HG03565 (cell line): ENCODE data around the gene SMG6.
"Not testable (repeated sequence)": the region's sequence is repeated elsewhere in the genome, so short reads cannot be mapped to it uniquely, and the experiment has no call there.

Experiments
- ATAC-seq: cut with Tn5 transposase; IDR thresholded peaks from one replicate; pipeline ENCODE4 v1.9.1; 2021; ENCODE audit warnings: mild to moderate bottlenecking, moderate library complexity; ENCODE audit not compliant: unreplicated experiment

The SMG6 gene

DNA sequence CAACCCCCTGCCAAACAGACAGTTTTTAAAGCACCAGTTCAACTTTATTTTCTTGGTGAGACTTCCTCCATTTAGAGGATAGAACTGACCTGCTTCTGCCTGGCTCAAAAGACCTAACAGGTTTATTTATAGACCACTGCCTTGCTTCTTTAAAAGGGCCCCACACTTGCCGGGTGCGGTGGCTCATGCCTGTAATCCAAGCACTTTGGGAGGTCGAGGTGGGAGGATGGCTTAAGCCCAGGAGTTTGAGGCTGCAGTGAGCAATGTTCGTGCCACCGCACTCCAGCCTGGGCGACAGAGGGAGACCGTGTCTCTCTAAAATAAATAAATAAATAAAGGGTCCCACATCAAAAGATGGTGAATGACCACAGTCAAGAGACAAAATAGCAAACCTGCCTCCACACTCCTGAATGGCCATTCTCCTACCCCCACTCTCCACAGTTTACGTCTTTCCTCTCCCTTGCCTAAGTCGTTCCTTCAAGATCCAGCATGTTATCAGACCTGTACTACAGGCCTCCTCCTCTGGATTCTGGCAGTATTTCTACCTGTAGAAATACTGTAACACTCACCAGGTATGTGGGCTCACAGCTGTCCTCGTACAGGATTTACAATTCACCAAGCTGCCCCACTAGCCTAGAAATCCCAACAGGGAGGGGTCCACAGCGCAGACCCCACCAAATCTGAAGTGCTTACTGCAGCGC, 95.6 kb downstream of the SMG6 start:
- no peak for ATAC-seq

DNA sequence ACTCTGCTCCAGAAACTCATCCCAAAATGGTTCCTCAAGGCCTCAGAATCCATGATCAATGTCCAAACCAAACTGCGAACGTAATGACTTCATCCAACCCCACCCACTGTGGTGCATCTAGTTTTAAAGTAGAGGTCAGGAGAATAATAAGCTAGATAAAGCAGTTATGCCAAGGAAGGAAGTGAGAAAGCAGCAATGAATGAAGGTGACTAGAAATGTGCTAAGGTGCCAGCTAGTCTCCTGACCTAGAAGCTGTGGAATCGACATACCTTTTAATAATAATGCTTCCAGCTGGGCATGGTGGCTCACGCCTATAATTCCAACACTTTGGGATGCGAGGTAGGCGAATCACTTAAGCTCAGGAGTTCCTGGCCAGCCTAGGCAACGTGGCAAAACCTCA, 99.2 kb downstream of the SMG6 start:
- ATAC-seq = no peak

DNA sequence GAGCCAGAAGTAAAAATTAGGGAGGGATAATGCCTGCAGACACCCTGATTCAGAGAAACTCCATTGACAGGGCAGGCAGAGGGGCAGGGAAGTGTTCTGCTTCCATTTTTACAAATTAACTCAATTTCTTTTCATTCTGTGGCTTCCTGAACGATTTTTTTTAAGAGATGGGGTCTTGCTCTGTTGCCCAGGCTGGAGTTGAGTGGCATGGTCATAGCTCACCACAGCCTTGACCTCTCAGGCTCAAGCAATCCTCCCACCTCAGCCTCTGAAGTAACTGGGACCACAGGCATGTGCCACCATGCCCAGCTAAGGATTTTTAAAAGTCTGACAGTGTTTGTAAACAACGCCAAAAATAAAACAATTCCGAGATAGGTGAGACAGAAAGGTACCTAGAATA, 99.8 kb downstream of the SMG6 start:
- no peak for ATAC-seq

DNA sequence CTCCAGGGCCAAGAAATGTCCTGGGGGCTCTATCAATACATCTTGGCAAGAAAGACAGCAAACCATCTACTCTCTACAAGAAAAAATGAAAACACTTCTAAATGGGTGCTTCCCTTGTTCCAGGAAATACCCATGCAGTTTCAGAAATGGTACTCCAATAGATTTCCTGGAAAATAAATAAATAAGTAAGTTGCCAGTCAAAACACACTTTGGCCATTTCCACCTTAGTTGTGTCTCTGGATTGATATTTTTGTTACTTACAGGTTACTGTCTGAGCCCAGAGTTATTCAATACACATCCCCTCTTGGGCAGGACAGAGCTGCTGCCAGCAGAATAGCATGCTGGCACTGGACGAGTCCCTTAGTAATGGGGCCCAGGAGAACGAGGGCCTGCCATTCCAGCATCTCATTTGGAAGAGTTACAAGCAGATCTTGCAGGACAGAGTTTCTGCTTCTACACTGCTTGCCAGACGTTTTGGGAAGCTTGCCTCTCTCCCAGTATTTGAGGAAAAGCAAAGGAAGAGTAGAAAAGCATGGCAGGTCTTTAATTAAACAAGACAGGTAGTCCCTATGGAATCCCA, 100.5 kb downstream of the SMG6 start:
- no peak for ATAC-seq

DNA sequence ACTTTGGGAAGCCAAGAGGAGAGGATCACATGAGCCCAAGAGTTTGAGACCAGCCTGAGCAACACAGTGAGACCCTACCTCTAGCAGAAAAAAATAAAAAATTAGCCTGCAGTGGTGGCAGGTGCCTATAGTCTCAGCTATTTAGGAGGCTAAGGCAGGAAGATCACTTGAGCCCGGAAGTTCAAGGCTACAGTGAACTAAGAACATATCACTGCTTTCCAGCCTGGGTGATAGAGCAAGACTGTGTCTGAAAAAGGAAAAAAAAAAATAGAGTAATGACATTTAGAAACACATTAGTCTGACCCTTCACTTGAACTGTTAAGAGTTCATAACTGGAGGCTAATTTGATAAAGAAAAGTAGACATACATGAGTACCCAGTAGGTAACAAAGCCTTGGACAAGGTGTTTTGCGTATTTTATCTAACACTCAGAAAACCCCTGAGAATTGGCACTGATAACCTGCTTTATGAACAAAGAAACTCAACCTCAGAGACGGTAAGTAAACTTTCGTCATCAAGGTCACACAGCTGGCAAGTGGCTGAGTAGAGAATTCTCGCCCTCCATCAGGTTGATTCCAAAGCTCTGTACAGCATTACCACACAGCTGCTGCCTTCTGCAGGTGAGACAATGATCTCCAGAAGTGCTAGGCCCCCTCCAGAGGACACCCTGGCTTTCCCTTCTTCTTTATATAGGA, 101.1 kb downstream of the SMG6 start:
- no peak for ATAC-seq

DNA sequence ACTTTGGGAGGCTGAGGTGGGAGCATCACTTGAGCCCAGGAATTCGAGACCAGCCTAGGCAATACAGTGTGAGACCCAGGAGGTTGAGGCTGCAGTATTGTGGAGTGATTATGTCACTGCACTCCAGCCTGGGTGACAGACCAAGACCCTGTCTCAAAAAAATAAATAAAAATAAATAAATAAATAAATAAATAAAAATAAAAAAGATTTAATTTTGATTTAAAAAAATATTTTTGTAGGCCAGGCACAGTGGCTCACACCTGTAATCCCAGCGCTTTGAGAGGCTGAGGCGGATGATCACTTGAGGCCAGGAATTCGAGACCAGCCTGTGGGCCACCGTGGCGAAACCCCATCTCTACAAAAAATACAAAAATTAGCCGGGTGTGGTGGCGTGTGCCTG, 104.2 kb downstream of the SMG6 start:
- ATAC-seq = not testable (repeated sequence)

DNA sequence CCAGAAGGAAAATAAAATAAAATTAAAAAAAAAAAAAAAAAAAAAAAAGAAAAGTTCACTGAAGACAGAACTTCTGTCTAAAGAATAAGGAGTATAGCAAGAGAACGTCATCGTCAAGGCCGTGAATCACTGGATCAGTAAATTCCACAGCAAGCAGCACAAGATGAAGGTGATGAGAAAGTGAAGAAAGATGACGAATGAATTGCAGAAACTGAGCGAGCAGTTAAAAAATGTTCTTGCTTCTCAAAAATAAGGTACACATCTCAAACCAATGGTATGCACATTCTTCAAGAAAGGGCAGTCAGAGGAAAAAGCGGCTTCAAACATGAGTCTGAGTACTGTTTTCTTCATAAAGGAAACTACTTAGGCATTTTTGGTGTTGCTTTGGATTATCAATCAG, 104.7 kb downstream of the SMG6 start:
- no peak for ATAC-seq

DNA sequence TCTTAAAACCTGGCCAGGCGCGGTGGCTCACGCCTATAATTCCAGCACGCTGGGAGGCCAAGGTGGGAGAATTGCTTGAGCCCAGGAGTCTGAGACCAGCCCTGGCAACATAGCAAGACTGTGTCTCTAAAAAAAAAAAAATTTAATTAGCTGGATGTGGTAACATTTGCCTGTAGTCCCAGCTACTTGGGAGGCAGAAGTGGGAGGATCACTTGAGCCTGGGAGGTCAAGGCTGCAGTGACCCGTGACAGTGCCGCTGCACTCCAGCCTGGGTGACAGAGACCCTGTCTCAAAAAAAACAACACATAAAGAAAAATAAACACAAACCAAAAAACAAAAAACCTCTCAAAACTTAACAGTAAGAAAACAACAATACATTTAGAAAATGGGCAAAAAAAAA, 106.3 kb downstream of the SMG6 start:
- ATAC-seq = no peak

DNA sequence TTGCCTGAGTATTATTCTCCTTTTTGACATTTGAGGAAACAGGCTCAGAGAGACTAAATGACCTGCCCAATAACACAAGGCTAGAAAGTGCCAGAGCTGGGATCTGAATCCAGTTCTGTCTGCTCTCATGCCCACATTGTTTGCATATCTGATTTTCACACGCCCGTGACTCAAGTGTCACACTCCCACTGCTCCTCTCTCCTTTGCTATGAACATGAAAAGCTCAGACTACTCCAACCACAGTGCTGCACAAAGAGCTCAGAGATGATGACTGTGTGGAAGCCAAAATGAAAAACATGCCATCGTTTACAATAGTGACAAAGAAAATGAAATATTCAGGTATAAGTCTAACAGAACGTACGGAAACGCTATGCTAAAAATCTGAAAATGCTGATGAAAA, 107.9 kb downstream of the SMG6 start:
- no peak for ATAC-seq

DNA sequence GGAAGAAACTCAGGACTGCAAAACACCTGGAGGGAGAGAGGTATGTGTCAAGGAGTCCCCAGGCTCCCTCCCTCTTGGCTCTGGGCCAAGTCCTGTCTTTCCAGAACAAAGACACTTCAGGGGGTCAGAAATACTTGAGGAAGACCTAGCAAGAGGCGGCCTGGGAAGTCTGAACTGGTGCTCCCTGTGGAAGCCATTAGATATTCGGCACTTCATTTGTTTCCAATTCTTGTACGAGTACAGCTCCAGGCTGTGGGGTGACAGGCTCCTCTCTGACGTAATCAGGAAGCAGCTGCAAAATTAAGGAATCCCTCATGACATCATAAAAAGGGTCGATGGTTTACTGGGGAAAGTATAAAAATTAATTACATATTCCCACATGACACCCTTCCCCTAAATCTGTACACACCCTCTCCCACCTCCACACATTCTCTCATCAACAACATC, 108.7 kb downstream of the SMG6 start:
- ATAC-seq = no peak

DNA sequence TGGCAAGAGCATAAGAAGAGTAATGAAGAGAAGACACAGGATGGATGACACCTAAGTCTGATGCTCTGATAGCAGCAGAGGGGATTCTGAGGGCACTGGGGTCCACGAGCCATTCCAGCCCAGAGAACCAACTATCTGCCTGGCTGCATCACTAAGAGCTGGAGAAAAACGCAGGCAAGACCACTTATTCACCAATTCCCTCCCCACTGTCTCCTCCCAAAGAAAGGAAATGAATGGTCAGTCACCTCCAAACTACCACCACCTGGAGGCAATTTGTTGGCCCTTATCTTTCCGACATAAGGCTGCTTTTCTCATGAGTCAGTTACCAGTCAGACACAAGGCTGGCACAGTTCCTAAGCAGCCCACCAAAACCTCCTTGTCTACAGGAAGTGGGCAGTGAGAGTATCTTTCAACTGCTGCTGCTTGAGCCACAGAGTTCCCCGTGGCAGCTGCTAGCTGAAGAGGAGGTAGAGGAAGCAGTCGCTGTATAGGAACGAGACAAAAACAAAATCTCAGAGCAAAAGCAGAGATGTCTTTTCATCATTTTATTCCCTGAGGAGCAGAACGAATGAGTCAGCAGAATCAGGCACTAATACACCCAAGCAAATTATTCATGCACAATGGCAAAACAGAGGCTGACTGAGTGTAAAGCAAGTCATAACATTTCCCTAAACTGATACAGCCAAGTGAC, 111.1 kb downstream of the SMG6 start:
- no peak for ATAC-seq

DNA sequence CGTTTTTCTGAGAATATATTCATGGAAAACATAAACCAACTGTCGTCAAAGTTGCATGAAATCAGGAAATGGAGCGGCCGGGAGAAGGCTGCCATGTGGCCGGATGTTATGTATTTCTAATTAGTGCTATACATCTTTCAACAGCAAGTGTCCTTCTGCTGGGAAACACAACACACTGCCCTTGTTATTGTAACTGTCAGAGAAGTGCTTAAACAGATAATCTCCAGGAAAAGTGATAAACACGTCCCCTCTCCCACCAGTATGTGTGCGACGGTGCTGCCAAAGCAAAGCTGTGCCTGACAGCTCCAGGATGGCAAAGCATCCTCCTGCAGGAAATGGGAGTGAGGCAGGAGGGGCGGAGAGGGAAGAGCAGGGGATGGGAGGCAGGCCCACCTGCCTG, 111.8 kb downstream of the SMG6 start:
- no peak for ATAC-seq

DNA sequence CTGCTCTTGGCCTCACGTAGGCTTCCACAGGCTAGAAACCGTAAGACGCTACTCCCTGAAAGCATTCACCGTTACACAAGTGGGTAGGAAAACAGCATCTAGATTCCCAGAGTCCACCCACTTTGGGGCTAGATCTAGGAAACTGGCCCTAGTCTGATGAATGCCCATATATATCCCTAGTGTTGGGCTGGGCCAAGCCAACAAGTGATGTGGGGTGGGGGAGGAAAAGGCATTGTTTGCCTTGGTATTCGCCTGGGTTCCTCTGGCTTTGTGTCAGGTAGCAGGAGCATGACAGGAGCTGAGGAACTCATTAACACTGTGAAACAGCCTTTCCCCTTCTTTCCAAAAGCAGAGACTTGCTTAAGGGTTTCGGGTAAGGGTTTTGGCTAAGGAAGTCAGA, 112.4 kb downstream of the SMG6 start:
- no peak for ATAC-seq

DNA sequence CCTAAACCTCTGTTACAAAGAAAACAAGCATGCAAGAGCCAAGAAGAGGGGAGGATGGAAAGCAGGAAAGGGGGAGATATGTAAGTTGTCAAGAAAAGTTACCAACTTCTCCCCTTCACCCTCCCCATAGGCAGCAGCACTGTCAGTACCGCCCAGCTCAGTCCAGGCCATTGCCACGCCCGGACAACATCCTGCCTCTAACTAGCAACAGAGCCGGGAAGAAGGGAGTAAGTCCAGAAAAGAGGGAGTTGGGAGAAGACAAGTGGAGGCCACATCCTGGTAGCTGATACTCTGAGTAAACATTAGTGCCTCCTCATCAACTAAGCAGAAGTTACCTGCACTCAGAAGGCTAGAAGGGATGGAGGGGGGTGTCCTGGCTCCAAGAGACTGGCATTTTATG, 113.6 kb downstream of the SMG6 start:
- ATAC-seq = no peak

DNA sequence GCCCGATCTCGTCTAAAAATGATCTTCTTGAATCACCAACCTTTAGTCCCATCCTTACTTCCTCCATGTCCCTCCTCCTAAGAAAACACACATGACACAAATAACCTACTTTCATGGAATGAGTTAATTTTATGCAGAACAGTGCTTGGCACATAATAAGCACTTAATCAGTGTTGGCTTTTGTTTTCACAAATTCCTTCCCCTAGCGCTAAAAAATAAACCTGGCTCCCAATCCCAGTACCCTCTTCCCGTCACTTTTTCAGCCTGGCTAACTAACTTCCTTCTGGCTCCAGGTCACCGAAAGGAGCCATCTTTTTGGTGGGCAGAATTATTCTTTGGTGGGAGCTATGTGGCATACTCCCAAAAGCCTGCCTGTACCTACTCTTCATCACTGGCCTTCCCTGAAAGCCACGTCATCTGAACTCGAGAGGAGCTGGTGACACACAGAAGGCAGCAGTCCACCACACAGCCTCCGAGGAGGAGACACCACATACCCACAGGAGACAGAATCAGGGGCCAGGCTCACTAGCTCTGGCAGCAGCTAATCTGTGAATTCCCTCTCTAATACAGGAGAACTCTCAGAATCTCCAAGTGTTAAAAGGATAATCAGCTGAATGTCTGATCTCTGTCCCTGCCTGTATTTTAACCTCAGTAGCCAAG, 114.5 kb downstream of the SMG6 start:
- ATAC-seq = no peak

DNA sequence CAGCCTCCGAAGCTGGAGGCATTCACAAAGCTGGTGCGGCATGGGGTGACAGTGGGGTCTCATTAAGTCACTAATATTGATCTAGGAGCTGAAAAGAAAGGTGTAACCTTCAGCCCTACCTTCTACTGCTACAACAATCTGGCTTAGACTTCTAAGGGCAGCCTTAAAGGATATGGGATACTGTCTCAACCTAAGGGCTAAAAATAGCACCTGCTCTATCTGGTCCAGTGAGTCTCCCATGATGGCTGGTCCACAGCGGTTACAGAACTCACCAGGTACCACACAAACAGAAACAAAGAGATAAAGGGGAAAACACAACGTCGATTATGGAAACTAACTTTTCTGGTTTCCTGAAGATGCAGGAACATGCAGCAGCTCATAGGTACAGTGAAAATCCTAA, 115.8 kb downstream of the SMG6 start:
- no peak for ATAC-seq

DNA sequence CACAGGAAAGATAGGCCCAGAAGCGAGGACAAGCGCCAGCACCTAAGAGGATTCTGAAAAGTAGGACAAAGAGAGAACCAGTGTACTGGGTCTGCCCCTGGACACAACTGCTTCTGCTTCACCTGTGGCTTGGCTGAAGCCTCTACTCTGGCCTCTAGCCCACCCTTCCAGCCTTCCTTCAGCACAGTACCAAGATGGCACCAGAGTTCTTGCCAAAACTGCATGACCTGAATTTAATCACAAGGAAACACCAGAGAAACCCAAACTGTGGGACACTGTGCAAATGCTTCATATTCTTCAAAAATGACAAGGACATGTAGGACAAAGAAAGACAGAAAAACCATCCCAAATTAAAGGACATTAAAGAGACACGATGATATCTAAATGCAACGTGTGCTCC, 116.6 kb downstream of the SMG6 start:
- ATAC-seq = no peak

DNA sequence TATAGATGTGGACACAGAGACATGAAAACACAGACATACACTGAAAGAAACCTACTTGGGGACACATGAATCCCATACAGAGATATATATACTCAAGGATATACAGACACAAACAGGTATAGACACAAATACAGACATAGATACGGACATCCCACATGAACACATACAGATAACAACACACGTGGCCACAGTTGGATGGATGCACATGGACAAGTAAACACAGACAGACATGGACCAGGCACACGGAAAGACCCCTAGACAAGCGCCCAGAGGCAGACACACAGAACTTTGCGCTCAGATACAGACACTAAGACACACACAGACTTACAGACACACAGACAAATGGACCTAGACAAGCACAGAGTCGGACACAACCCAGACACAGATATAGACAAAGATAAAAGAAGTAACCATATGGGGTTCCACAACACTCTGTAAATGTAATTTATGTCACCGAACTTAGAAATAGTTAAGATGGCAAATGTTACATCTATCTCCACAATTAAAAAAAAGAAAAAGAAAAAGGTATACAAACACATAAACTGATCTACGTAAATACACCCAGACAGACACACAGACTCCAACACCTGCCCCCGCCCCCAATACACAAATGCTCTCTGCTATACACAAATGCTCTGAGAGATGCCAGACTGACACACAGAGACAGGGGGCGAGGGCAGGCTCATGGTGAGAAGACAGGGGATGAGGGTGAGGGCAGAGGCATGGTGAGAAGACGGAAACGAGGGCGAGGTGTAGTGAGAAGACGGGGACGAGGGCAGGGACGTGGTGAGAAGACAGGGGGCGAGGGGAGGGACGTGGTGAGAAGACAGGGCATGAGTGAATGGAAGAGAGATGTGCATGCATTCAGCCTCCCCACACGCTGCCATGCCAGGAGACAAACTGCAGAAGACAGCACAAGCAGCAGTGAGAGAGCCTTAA, 118.3 kb downstream of the SMG6 start:
- ATAC-seq = no peak

DNA sequence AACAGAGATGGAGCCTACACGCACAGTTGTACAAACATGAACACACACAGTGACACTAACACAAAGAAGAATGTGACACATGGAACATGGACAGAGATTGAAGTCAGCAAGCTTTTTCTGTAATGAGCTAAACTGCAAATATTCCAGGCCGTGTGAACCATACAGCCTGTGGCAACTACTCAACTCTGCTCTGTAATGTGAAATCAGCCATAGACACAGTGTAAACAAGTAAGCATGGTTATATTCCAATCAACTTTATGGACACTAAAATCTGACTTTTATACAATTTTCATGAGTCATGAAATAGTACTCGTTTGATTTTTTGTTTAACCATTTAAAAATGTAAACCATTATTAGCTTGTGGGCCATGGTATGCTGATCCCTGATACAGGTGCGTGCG, 120.2 kb downstream of the SMG6 start:
- no peak for ATAC-seq

DNA sequence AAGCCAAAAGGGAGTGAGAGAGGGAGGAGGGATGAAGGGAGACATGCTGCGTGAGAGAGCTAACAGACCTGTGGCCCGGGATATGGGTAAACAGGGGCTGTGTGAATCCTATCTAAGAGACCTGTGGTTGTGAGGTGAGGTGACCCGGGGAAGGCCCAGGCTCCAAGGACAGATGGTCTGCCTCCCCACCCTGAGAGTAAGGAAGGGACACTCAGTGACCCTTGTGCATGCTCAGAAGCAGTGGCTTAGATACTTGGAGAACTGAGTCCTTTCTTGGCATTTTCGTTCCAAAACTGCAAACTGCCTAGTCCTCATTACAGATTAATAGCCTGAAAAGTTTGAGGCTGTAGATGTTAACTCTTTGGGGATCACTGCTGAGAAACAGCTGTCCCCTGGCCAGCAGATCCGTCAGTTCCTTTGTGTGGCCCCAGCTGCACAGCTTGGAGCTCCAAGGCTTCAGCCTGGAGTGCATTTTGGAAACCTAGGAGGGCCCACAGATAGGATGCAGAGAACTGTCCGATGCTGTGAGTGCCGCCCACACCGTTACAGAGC, 121.6 kb downstream of the SMG6 start:
- no peak for ATAC-seq
